ENCODE measurements around the gene USP44. TPM values are rescaled to one million over a fixed set of nuclear protein-coding genes. Genes with fewer than 3 reads are reported as not detected.

Gene USP44
- total RNA-seq, 1 donor from 2014 or later, result 13.3 TPM

- Mint-ChIP-seq H3K4me3 (ENCODE audit: low read depth) (no peak overlapping the region), H3K36me3 (ENCODE audit: insufficient read depth) (peaks cover 5% of the 10 kb centered on the region), H3K4me1 (ENCODE audit: low read depth) (peaks cover 2% of the 10 kb centered on the region), H3K27ac (no peak overlapping the region), H3K9me3 (ENCODE audit: low read depth) (no peaks in the 10 kb centered on the region), H3K27me3 (no peaks in the 10 kb centered on the region)
- no peak for TF ChIP-seq CTCF (IDR thresholded peaks at IDR 0.05; ENCODE audit: unreplicated experiment)
- no peak for DNase-seq (ENCODE audit: low spot score, unreplicated experiment)
Measured at GRCh38 chr12:95538006-95538405, 13.3 kb downstream of the USP44 start.

- TF ChIP-seq CTCF (IDR thresholded peaks at IDR 0.05; ENCODE audit: unreplicated experiment), result no peak
- Mint-ChIP-seq H3K4me1 (ENCODE audit: low read depth) (peaks cover 2% of the 10 kb centered on the region), H3K4me3 (ENCODE audit: low read depth) (no peak overlapping the region), H3K36me3 (ENCODE audit: insufficient read depth) (peaks cover 7% of the 10 kb centered on the region), H3K27ac (no peak overlapping the region), H3K9me3 (ENCODE audit: low read depth) (no peaks in the 10 kb centered on the region), H3K27me3 (no peaks in the 10 kb centered on the region)
- DNase-seq (ENCODE audit: low spot score, unreplicated experiment), result no peak
Measured at GRCh38 chr12:95533985-95534384, 17.3 kb downstream of the USP44 start.

GRCh38 chr12:95532851-95533250 is 18.4 kb downstream of the USP44 start:
- Mint-ChIP-seq H3K27me3 (no peaks in the 10 kb centered on the region), H3K4me1 (ENCODE audit: low read depth) (peaks cover 2% of the 10 kb centered on the region), H3K27ac (no peak overlapping the region), H3K9me3 (ENCODE audit: low read depth) (no peaks in the 10 kb centered on the region), H3K36me3 (ENCODE audit: insufficient read depth) (peaks cover 7% of the 10 kb centered on the region), H3K4me3 (ENCODE audit: low read depth) (no peak overlapping the region)
- DNase-seq (ENCODE audit: low spot score, unreplicated experiment), result no peak
- TF ChIP-seq CTCF (IDR thresholded peaks at IDR 0.05; ENCODE audit: unreplicated experiment), result no peak

GRCh38 chr12:95529693-95530225 is 21.5 kb downstream of the USP44 start:
- Mint-ChIP-seq H3K4me3 (ENCODE audit: low read depth) (no peak overlapping the region), H3K9me3 (ENCODE audit: low read depth) (no peaks in the 10 kb centered on the region), H3K36me3 (ENCODE audit: insufficient read depth) (peaks cover 7% of the 10 kb centered on the region), H3K27me3 (no peaks in the 10 kb centered on the region), H3K27ac (no peak overlapping the region), H3K4me1 (ENCODE audit: low read depth) (peaks cover 2% of the 10 kb centered on the region)
- TF ChIP-seq CTCF (IDR thresholded peaks at IDR 0.05; ENCODE audit: unreplicated experiment), result no peak
- no peak for DNase-seq (ENCODE audit: low spot score, unreplicated experiment)

GRCh38 chr12:95528431-95528830 is 22.8 kb downstream of the USP44 start:
- TF ChIP-seq CTCF (IDR thresholded peaks at IDR 0.05; ENCODE audit: unreplicated experiment), result no peak
- Mint-ChIP-seq H3K27ac (no peak overlapping the region), H3K27me3 (no peaks in the 10 kb centered on the region), H3K4me3 (ENCODE audit: low read depth) (no peak overlapping the region), H3K36me3 (ENCODE audit: insufficient read depth) (peaks cover 5% of the 10 kb centered on the region), H3K9me3 (ENCODE audit: low read depth) (no peaks in the 10 kb centered on the region), H3K4me1 (ENCODE audit: low read depth) (no peaks in the 10 kb centered on the region)
- DNase-seq (ENCODE audit: low spot score, unreplicated experiment), result no peak
